GM12864 (cell line): Measurements from ENCODE around the gene CCDC61.

Source experiments
- DNase-seq: peaks from one replicate; pipeline ENCODE4 v3.0.0-alpha.2; 2011; ENCODE audit warnings: low read depth
- H3K4me3 ChIP-seq: 2 replicates; pipeline ENCODE4 v1.5.1; 2011; ENCODE audit warnings: mild to moderate bottlenecking, low read depth, low read length, control low read depth
- TF ChIP-seq, protein P1 (sequence below): IDR thresholded peaks from 2 replicates; pipeline ENCODE4 v1.5.1; 2011; ENCODE audit warnings: low read depth, mild to moderate bottlenecking, moderate library complexity, low read length, control low read depth, inconsistent platforms; ENCODE audit errors: missing control alignments

Gene CCDC61, protein sequence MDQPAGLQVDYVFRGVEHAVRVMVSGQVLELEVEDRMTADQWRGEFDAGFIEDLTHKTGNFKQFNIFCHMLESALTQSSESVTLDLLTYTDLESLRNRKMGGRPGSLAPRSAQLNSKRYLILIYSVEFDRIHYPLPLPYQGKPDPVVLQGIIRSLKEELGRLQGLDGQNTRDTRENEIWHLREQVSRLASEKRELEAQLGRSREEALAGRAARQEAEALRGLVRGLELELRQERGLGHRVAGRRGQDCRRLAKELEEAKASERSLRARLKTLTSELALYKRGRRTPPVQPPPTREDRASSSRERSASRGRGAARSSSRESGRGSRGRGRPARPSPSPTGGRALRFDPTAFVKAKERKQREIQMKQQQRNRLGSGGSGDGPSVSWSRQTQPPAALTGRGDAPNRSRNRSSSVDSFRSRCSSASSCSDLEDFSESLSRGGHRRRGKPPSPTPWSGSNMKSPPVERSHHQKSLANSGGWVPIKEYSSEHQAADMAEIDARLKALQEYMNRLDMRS

DNA sequence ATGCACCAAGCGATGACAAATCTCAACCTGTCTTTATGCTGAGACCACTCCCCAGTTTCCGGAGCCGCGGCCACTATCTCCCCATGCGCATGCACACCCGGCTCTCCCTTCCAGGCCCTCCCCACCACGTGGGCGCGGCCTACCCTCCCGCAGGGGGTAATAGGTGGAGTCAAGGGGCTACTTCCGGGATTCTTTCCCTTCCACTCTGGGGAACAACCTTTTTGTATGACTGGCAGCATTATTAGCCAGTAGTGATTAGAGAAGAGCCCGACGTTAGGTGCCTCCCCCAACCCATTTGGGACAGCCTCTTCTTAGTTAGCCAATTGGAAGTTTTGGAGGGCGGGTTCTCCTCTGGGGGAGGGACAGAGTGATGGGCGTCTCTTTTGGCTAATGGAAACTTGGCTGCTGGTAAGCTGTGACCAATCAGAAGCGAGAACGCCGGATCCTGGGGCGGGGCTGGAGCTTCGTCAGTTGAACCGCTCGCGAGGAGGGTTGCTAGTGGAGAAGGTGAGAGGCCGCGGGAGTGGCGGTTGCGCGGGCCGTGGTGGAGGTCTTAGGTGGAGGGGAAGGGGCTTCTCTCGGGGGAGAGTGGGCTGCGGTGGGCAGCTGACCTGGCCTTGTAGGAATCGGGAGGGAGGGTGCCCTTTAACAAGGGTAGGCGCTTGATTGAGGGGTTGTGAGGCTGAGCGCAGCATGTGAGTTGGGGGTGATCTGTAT, at the start of gene CCDC61:
TSS of gene CCDC61 (plus strand) at position 470 of the 717 bp plus-strand sequence. CDS start 7,552 bp downstream, outside the sequence.
- peak within 1 kb of the TSS; percentile 64 for H3K4me3 ChIP-seq
- DNase-seq: peak; percentile 99
- TF ChIP-seq, protein P1, sequence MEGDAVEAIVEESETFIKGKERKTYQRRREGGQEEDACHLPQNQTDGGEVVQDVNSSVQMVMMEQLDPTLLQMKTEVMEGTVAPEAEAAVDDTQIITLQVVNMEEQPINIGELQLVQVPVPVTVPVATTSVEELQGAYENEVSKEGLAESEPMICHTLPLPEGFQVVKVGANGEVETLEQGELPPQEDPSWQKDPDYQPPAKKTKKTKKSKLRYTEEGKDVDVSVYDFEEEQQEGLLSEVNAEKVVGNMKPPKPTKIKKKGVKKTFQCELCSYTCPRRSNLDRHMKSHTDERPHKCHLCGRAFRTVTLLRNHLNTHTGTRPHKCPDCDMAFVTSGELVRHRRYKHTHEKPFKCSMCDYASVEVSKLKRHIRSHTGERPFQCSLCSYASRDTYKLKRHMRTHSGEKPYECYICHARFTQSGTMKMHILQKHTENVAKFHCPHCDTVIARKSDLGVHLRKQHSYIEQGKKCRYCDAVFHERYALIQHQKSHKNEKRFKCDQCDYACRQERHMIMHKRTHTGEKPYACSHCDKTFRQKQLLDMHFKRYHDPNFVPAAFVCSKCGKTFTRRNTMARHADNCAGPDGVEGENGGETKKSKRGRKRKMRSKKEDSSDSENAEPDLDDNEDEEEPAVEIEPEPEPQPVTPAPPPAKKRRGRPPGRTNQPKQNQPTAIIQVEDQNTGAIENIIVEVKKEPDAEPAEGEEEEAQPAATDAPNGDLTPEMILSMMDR: no peak

- no peak for DNase-seq
- TF ChIP-seq, protein P1: no peak
- no peak overlapping the region for H3K4me3 ChIP-seq
Observed at GRCh38 chr19:45947926-45948325, 47.3 kb upstream of the CCDC61 start.

- H3K4me3 ChIP-seq: no peak overlapping the region
- DNase-seq: no peak
- TF ChIP-seq, protein P1: no peak
Observed at GRCh38 chr19:45952341-45952685, 43.0 kb upstream of the CCDC61 start.

GRCh38 chr19:45952686-45953505, 42.4 kb upstream of the CCDC61 start:
- peak; percentile 31 for DNase-seq
- TF ChIP-seq, protein P1: no peak
- H3K4me3 ChIP-seq: peak overlapping the region; percentile 55

- no peak for DNase-seq
- peak overlapping the region; percentile 55; the same call in 1 of the 2 replicates for H3K4me3 ChIP-seq
- TF ChIP-seq, protein P1: no peak
Observed at GRCh38 chr19:45953676-45954075, 41.6 kb upstream of the CCDC61 start.

DNA sequence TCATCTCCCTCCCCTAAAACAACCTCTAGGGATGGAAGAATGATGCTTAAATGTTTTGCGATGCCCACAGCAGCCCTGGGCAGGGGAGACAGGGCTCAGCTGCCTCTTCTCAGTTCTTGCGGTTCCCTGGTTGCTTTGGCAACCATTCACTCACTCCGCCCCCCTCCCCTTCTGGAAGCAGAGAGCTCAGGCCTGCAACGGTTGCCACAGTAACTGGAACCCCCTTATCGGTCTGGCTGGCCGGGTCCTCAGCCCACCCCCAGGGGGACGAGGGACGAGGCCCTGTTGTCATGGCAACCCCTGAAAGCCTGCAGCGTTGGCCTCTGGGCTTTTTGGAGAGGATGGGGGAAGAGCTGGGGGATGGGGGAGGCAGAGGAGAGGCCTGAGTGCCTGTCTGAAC, 41.1 kb upstream of the CCDC61 start:
- no peak overlapping the region for H3K4me3 ChIP-seq
- TF ChIP-seq, protein P1: no peak
- DNase-seq: no peak
